ENCODE results near the gene PIK3R1. TPM values are rescaled to one million over a fixed set of nuclear protein-coding genes. Genes with fewer than 3 reads are reported as not detected.

Gene PIK3R1
- total RNA-seq, 1 experiment from 2014 or later: 11.3 TPM

- Histone ChIP-seq H4K91ac (ENCODE audit: insufficient read length, low read depth, low read length) (no peak overlapping the region), H3K9me3 (ENCODE audit: control insufficient read depth, low read depth, low read length) (no peaks in the 10 kb centered on the region), H3K14ac (ENCODE audit: insufficient read depth, low read length) (no peak overlapping the region), H4K5ac (ENCODE audit: insufficient read length, low read depth, low read length) (no peak overlapping the region), H3K79me2 (ENCODE audit: insufficient read depth, low read length) (no peaks in the 10 kb centered on the region), H3K4ac (ENCODE audit: low read depth, low read length) (no peak overlapping the region), H2BK20ac (ENCODE audit: low read depth, low read length, poor library complexity, severe bottlenecking) (no peak overlapping the region), H3K56ac (ENCODE audit: insufficient read length, low read depth, low read length) (no peak overlapping the region), H2AK5ac (ENCODE audit: insufficient read length, low read length) (no peak overlapping the region), H3K23ac (ENCODE audit: insufficient read length, low read depth, low read length) (no peak overlapping the region), H3K4me1 (ENCODE audit: insufficient read depth, low read length) (peaks cover 17% of the 10 kb centered on the region), H2BK12ac (ENCODE audit: insufficient read length, low read depth, low read length) (no peak overlapping the region), H3K18ac (ENCODE audit: insufficient read length, low read depth, low read length) (no peak overlapping the region), H3K27ac (ENCODE audit: insufficient read length, low read depth, low read length) (no peak overlapping the region), H4K8ac (replicated peaks; ENCODE audit: insufficient read length, low read depth, low read length) (no peak overlapping the region), H3K27me3 (ENCODE audit: insufficient read depth, low read length) (no peaks in the 10 kb centered on the region), H3K9ac (ENCODE audit: extremely low read depth, insufficient read length, low read length) (no peak overlapping the region), H3T11ph (ENCODE audit: low read length) (no peak overlapping the region), H4K20me1 (ENCODE audit: control insufficient read depth, insufficient read depth, insufficient read length) (no peaks in the 10 kb centered on the region), H2AFZ (ENCODE audit: low read length) (no peak overlapping the region), H3K23me2 (ENCODE audit: insufficient read length, low read depth, low read length, poor library complexity, severe bottlenecking) (no peaks in the 10 kb centered on the region), H2BK5ac (ENCODE audit: insufficient read length, low read length) (no peak overlapping the region), H3K79me1 (ENCODE audit: insufficient read depth, low read depth, low read length, poor library complexity, severe bottlenecking) (no peaks in the 10 kb centered on the region), H3K4me2 (ENCODE audit: insufficient read depth, insufficient read length, low read length) (no peak overlapping the region), H2BK15ac (ENCODE audit: low read depth, low read length) (no peak overlapping the region), H2BK120ac (ENCODE audit: low read depth, low read length, poor library complexity, severe bottlenecking) (no peak overlapping the region)
- no CpG with 5 or more reads among the region's 3 CpGs for WGBS (ENCODE audit: extremely low coverage, insufficient read length, low lambda C conversion rate)
- DNase-seq: no peak
- Mint-ChIP-seq H3K9me3 (peaks cover 0 to 3% of the 10 kb centered on the region in 2 experiments; a peak in 1 of 5 replicates), H3K36me3 (ENCODE audit: insufficient read depth in 1 of 3, low read depth in 3 of 3) (peaks cover 0 to 2% (median 0%) of the 10 kb centered on the region in 3 experiments; a peak in 1 of 7 replicates), H3K4me3 (no peak overlapping the region), H3K27ac (no peak overlapping the region), H3K4me1 (peaks cover 35 to 40% of the 10 kb centered on the region in 2 experiments), H3K27me3 (ENCODE audit: low read depth) (peaks cover 6% of the 10 kb centered on the region)
- no peak for TF ChIP-seq CTCF (conservative IDR thresholded peaks at IDR 0.05)
These were observed 20.4 kb upstream of the PIK3R1 start for GRCh38 chr5:68195137-68195536.

Data from H9 (cell line).